ENCODE measurements around the gene TSPEAR.

Gene TSPEAR

GRCh38 chr21:44740742-44741141, 29.4 kb upstream of the TSPEAR start:
- no peak for DNase-seq (ENCODE audit: low spot score)
- TF ChIP-seq CTCF (IDR thresholded peaks at IDR 0.05; ENCODE audit: extremely low read depth, insufficient read depth, missing control alignments), result no peak
- in situ Hi-C loops (cut with MboI; ENCODE audit: low pct_unique_long_range_greater_than_20kb, low sequenced_read_pairs, unreplicated experiment), result no loop called here

GRCh38 chr21:44739316-44739715, 27.9 kb upstream of the TSPEAR start:
- no peak for TF ChIP-seq CTCF (IDR thresholded peaks at IDR 0.05; ENCODE audit: extremely low read depth, insufficient read depth, missing control alignments)
- in situ Hi-C loops (cut with MboI; ENCODE audit: low pct_unique_long_range_greater_than_20kb, low sequenced_read_pairs, unreplicated experiment), result no loop called here
- no peak for DNase-seq (ENCODE audit: low spot score)

DNA sequence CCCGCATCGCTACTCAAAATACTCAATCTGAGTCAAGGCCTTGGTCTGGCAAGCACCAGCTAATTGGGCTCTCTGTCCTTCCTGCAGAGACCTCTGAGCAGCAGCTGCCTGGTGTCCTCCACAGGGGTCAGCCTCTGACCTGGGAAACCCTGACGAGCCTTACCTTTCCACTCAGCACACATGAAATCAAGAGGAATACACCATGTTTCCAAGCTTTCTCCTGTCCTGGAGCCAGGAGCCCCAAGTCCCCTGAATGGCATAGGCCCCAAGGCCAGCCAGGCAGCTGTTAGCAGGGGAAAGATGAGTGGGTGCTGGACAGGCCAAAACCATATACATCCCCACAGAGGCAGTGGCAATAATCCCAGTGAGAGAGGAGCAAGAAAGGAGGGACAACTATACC, 27.2 kb upstream of the TSPEAR start:
- DNase-seq (ENCODE audit: low spot score), result no peak
- TF ChIP-seq CTCF (IDR thresholded peaks at IDR 0.05; ENCODE audit: extremely low read depth, insufficient read depth, missing control alignments), result no peak
- in situ Hi-C loops (cut with MboI; ENCODE audit: low pct_unique_long_range_greater_than_20kb, low sequenced_read_pairs, unreplicated experiment), result no loop called here

DNA sequence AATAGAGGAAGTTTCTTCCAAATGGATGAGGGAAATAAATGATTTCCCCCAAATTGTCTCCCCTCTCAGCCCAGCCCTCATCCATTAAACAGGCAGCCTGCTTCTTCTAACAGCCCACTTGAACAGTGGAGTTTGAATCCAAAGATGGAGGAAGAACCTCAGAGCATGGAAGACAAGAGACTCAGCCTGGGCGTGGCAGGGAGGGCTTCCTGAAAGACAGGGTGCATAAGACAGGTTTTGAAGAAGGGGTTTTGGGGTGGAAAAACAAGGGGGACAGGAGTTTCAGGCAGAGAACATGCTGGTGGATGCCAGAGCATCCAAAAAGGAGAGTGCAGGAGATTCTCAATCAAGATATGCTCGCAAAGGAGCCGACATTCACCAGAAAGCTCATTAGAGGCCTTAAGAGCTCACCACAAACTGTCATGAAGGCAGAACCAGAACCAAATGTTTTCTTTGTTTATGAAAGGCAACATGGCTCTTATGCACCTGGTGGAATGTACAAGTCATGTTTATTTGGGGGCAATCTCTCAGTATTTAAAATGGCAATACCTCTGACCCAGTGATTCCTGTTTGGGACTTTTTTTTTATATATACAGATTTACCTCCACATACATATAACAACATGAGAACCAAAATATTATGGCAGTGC, 26.5 kb upstream of the TSPEAR start:
- no peak for TF ChIP-seq CTCF (IDR thresholded peaks at IDR 0.05; ENCODE audit: extremely low read depth, insufficient read depth, missing control alignments)
- in situ Hi-C loops (cut with MboI; ENCODE audit: low pct_unique_long_range_greater_than_20kb, low sequenced_read_pairs, unreplicated experiment), result no loop called here
- DNase-seq (ENCODE audit: low spot score), result no peak

DNA sequence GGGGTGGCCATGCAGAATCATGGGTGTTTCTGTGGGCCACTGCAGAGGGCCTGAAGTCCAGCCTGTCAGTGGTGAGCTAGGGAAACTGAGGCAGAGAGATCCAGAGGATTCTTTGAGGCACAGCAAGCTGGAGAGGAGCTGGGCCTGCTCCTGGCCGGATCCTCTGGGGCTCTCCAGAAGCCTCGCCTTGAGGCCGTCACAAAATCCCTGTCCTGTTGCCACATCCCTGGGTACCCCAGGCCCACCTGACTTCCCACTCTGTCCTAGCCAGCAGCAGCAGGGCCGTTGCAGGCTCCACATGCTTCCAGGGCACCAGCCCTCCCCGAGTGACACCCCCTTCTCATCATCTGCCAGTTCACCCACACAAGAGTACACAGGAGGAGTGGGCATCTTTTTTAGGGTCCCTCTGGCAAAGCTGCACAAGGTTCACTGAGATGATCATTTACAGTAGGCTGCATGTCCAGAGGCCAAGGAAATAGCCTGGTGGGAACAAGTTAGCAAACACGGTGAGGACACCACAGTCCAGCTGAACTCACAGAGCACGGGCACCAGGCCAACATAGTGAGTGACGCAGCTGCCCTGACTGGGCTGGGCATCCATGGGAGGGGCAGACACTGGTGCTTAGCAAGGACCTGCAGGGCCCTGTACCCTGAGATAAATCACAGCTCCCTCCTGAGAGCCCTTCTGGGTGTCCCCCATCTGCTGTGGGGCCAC, 25.1 kb upstream of the TSPEAR start:
- DNase-seq (ENCODE audit: low spot score), result no peak
- in situ Hi-C loops (cut with MboI; ENCODE audit: low pct_unique_long_range_greater_than_20kb, low sequenced_read_pairs, unreplicated experiment), result no loop called here
- no peak for TF ChIP-seq CTCF (IDR thresholded peaks at IDR 0.05; ENCODE audit: extremely low read depth, insufficient read depth, missing control alignments)

DNA sequence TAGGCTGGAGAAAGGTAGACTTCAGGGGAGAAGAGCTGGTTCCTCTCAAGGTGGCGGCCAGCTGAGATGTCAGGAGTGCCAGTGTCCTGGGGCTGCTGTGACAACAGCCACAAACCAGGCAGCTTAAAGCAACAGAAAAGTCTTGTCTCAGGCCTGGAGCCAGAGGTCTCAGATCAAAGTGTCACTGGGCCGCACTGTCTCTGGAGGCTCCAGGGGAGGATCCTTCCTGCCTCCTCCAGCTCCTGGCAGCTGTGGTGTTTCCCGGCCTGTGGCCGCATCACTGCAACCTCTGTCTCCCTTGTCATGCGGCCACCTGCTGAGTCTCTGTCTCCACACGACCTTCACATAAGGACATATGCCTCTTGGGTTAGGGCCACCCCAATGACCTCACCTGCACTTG, 24.4 kb upstream of the TSPEAR start:
- no peak for TF ChIP-seq CTCF (IDR thresholded peaks at IDR 0.05; ENCODE audit: extremely low read depth, insufficient read depth, missing control alignments)
- in situ Hi-C loops (cut with MboI; ENCODE audit: low pct_unique_long_range_greater_than_20kb, low sequenced_read_pairs, unreplicated experiment), result no loop called here
- no peak for DNase-seq (ENCODE audit: low spot score)

All from GM13977 (cell line).